Mucosa of rectum (tissue), 2 donors: ENCODE results near the gene GABARAP.

Source experiments
- H3K27ac ChIP-seq, 2 donors: one replicate each; pipeline ENCODE4 v1.7.0; 2013; ENCODE audit warnings: inconsistent platforms in 2 of 2, low read depth in 2 of 2, low read length in 2 of 2
- H3K27me3 ChIP-seq, 2 donors: one replicate each; pipeline ENCODE4 v1.7.0; 2013; ENCODE audit warnings: low read length in 2 of 2; ENCODE audit not compliant: control insufficient read depth in 2 of 2, insufficient read depth in 2 of 2
- H3K36me3 ChIP-seq, 2 donors: one replicate each; pipeline ENCODE4 v1.7.0; 2013; ENCODE audit warnings: low read length in 2 of 2; ENCODE audit not compliant: control insufficient read depth in 2 of 2, insufficient read depth in 2 of 2
- H3K4me1 ChIP-seq, 2 donors: one replicate each; pipeline ENCODE4 v1.7.0; 2013; ENCODE audit warnings: low read length in 2 of 2, mild to moderate bottlenecking in 1 of 2; ENCODE audit not compliant: control insufficient read depth in 2 of 2, insufficient read depth in 2 of 2
- H3K4me3 ChIP-seq, 2 donors: one replicate each; pipeline ENCODE4 v1.7.0; 2013; ENCODE audit warnings: low read length in 2 of 2
- H3K9ac ChIP-seq, 2 donors: one replicate each; pipeline ENCODE4 v1.7.0; 2013; ENCODE audit warnings: low read length in 2 of 2, low read depth in 1 of 2, mild to moderate bottlenecking in 1 of 2
- H3K9me3 ChIP-seq, 2 donors: one replicate each; pipeline ENCODE4 v1.7.0; 2013; ENCODE audit warnings: low read length in 2 of 2; ENCODE audit not compliant: control insufficient read depth in 2 of 2
- donor health status: healthy.
- donor health status: Normal muscosa, but diverticular disease.

GABARAP gene

GRCh38 chr17:7281074-7281952 is 39.1 kb upstream of the GABARAP start, which contains the start of gene SLC2A4:
Gene SLC2A4, plus strand, starts transcription at chr17:7281718. Its CDS starts 217 bp downstream, at chr17:7281935.
- Histone ChIP-seq H3K36me3 (no peaks in the 10 kb centered on the region), H3K4me1 (peaks cover 28 to 35% of the 10 kb centered on the region in 2 donors)

GRCh38 chr17:7280519-7281073 is 38.3 kb upstream of the GABARAP start:
- peaks cover 28 to 35% of the 10 kb centered on the region in 2 donors for H3K4me1 ChIP-seq
- peak overlapping the region; percentile 86 to 91 for H3K27ac ChIP-seq
- H3K36me3 ChIP-seq: no peaks in the 10 kb centered on the region
- H3K9ac ChIP-seq: peak overlapping the region; percentile 70
- no peaks in the 10 kb centered on the region for H3K27me3 ChIP-seq
- no peaks in the 10 kb centered on the region for H3K9me3 ChIP-seq
- peak overlapping the region; percentile 55 to 75 for H3K4me3 ChIP-seq

More at GRCh38 chr17:7281074-7281952, 39.1 kb upstream of the GABARAP start, which contains the start of gene SLC2A4:
- Histone ChIP-seq H3K27ac (peak within 1 kb of the TSS; percentile 86 to 91), H3K4me3 (peak within 1 kb of the TSS; percentile 62 to 75), H3K9me3 (no peaks in the 10 kb centered on the region), H3K27me3 (no peaks in the 10 kb centered on the region), H3K9ac (peak within 1 kb of the TSS; percentile 70)

DNA sequence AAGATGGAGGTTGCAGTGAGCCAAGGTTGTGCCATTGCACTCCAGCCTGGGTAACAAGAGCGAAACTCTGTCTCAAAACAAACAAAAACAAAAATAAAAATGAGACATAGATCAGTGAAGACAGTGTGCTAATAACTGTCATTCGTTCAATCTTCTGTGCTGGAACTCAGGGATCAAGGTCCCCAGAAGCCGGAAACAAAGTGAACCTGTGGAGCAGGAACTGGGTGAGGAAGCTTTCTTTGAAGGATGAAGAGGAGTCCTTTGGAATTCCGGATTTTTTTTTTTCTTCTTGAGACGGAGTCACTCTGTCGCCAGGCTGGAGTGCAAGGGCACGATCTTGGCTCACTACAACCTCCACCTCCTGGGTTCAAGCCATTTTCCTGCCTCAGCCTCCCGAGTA is 37.2 kb upstream of the GABARAP start:
- H3K4me1 ChIP-seq: peaks cover 28 to 35% of the 10 kb centered on the region in 2 donors
- peak overlapping the region in 1 of 2 donors; percentile 70 for H3K9ac ChIP-seq
- H3K27me3 ChIP-seq: no peaks in the 10 kb centered on the region
- no peaks in the 10 kb centered on the region for H3K36me3 ChIP-seq
- peak overlapping the region; percentile 86 to 91 for H3K27ac ChIP-seq
- H3K4me3 ChIP-seq: peak overlapping the region; percentile 22 to 55
- no peaks in the 10 kb centered on the region for H3K9me3 ChIP-seq

- H3K27me3 ChIP-seq: peaks cover 4 to 8% of the 10 kb centered on the region in 2 donors
- H3K9me3 ChIP-seq: no peaks in the 10 kb centered on the region
- peaks cover 17 to 22% of the 10 kb centered on the region in 2 donors for H3K4me1 ChIP-seq
- H3K9ac ChIP-seq: peak overlapping the region in 1 of 2 donors; percentile 5
- no peaks in the 10 kb centered on the region for H3K36me3 ChIP-seq
- H3K27ac ChIP-seq: peak overlapping the region; percentile 56 to 58
- no peak overlapping the region for H3K4me3 ChIP-seq
Observed at GRCh38 chr17:7266784-7267183, 24.5 kb upstream of the GABARAP start.

GRCh38 chr17:7263801-7264078 is 21.5 kb upstream of the GABARAP start:
- H3K27me3 ChIP-seq: peaks cover 6 to 8% of the 10 kb centered on the region in 2 donors
- H3K27ac ChIP-seq: peak overlapping the region; percentile 97 to 100
- peaks cover 24 to 30% of the 10 kb centered on the region in 2 donors for H3K4me1 ChIP-seq
- H3K4me3 ChIP-seq: peak overlapping the region; percentile 87 to 91
- peak overlapping the region; percentile 92 to 100 for H3K9ac ChIP-seq
- H3K9me3 ChIP-seq: no peaks in the 10 kb centered on the region
- peaks cover 7 to 12% of the 10 kb centered on the region in 2 donors for H3K36me3 ChIP-seq

DNA sequence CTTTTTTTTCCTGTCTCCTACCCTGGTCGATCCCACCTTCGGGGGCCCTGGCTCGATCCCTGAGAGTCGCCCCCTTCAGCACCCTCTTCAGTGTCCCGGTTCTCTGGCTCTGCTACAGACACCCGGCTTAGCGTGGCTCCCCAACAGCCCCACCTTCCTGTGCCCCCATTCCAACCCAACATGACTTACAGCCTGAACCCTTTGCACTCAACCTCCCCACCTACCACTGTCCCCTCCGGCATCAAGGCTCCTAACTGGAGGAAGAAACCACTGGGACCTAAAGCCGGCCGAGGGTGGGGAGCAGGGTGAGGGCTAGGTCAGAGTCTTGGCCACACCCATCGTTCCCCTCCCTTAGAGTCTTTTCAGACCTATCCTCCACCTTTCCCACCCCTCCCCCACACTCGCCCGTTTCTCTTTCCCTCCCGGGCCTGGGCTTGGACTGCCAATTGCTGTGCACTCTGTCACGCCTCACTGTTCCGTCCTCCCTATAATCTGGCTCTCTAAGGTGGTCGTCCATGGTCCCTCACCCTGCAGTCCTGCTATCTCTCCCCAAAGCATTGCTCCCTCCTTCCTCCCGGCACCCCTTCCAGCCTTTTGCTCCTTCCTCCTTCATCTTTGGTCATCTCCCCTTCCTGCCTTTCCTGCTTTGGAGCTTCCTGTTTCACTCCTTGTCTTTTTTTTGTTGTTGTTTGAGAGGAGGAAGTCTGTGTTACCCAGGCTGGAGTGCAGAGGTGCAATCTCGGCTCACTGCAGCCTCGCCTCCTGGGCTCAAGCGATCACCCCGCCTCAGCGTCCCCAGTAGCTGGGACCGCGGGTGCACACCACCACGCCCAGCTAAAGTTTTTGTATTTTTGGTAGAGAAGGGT is 20.9 kb upstream of the GABARAP start:
- Histone ChIP-seq H3K4me1 (peaks cover 29 to 35% of the 10 kb centered on the region in 2 donors), H3K9me3 (no peaks in the 10 kb centered on the region), H3K4me3 (peak overlapping the region; percentile 87 to 91), H3K36me3 (peaks cover 7 to 14% of the 10 kb centered on the region in 2 donors), H3K9ac (peak overlapping the region; percentile 92 to 100), H3K27me3 (peaks cover 6 to 8% of the 10 kb centered on the region in 2 donors), H3K27ac (peak overlapping the region; percentile 97 to 100)

GRCh38 chr17:7262192-7262934 is 20.1 kb upstream of the GABARAP start, which contains the start of gene CLDN7:
Gene CLDN7, minus strand, starts transcription at chr17:7262478. Its CDS starts 435 bp downstream, at chr17:7262043.
- H3K9ac ChIP-seq: peak within 1 kb of the TSS; percentile 95 to 100
- peak within 1 kb of the TSS; percentile 97 to 100 for H3K27ac ChIP-seq
- H3K4me3 ChIP-seq: peak within 1 kb of the TSS; percentile 87 to 98

DNA sequence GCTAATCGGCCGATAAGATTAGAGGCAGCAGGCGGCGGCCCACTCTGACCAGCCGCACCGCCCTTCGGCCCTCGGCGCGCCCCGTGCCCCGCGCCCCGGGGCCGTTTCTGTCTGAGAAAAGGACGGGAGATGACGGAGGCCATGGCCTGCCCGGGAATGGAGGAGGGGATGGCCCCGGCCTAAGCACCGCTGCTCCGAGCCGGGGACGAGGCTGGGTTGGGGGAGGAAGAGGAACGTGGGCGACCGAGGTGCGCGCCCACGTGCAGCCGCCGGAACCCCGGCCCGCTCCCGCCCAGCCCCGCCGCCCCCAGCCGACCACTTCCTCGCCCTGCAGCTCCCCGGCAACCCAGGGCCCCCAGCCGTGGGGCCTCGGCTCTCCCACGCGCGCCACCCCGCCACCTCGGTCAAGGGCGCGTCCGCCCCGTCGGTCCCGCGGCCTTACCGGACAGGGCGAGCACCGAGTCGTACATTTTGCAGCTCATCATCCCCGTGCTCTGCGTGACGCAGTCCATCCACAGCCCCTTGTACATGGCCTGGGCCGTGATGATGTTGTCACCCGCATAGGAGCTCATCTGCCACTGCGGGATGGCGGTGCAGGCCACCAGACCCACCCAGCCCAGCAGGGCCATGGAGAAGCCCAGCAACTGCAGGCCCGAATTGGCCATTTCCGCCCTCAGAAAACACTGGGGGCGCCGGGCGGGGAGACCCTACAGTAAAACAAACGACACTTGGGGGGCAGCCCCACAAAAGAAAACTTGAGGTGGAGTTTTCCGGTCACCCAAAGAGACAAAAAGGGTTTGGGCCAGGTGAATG is 19.3 kb upstream of the GABARAP start:
- peaks cover 6 to 8% of the 10 kb centered on the region in 2 donors for H3K27me3 ChIP-seq
- H3K4me1 ChIP-seq: peaks cover 35 to 37% of the 10 kb centered on the region in 2 donors
- peak overlapping the region; percentile 95 to 100 for H3K9ac ChIP-seq
- peak overlapping the region; percentile 87 to 98 for H3K4me3 ChIP-seq
- H3K27ac ChIP-seq: peak overlapping the region; percentile 97 to 100
- H3K9me3 ChIP-seq: no peaks in the 10 kb centered on the region
- peaks cover 10 to 17% of the 10 kb centered on the region in 2 donors for H3K36me3 ChIP-seq

More at GRCh38 chr17:7262192-7262934, 20.1 kb upstream of the GABARAP start, which contains the start of gene CLDN7:
- Histone ChIP-seq H3K36me3 (peaks cover 7 to 14% of the 10 kb centered on the region in 2 donors), H3K27me3 (peaks cover 6 to 8% of the 10 kb centered on the region in 2 donors), H3K4me1 (peaks cover 35 to 37% of the 10 kb centered on the region in 2 donors), H3K9me3 (no peaks in the 10 kb centered on the region)
